Loucy (cell line): ENCODE results near the gene UBR4.

Experiments used
- CTCF ChIP-seq: fragments of 200-600 bp; sonication (generic); conservative IDR thresholded peaks from 2 replicates; pipeline ENCODE4 v1.5.1; 2014; ENCODE audit warnings: mild to moderate bottlenecking, antibody characterized with exemption, low read length
- EZH2phosphoT487 ChIP-seq: fragments of 200-600 bp; IDR thresholded peaks from 2 replicates; pipeline ENCODE4 v1.6.1; 2018; ENCODE audit warnings: antibody characterized with exemption, mild to moderate bottlenecking, moderate library complexity, borderline replicate concordance

- TF ChIP-seq CTCF, result no peak
- TF ChIP-seq EZH2phosphoT487, result no peak
These were observed 122.1 kb downstream of the UBR4 start for GRCh38 chr1:19087737-19088594.
